HCT116 (cell line): ENCODE measurements around the gene OPHN1. TPM values are rescaled to one million over a fixed set of nuclear protein-coding genes. Genes with fewer than 3 reads are reported as not detected.

Source experiments
- ATAC-seq: fragments of 200-7000 bp; cut with Tn5 transposase; 2 replicates; pipeline ENCODE4 v1.9.1; 2020; ENCODE audit warnings: mild to moderate bottlenecking, moderate library complexity
- BruUV-seq: library from RNA; stranded (reverse); fragments of 400-500 nt; replicated peaks from 2 replicates; lab custom pipeline; 2021; lab: Mats Ljungman, UMichigan
- CTCF ChIA-PET: fragments of 300-600 bp; sonication (Branson Sonifier 250); formaldehyde crosslinking; loops from one replicate; lab custom pipeline; 2021; ENCODE audit warnings: antibody characterized with exemption; lab: Charles Lee
- POLR2A ChIA-PET: fragments of 300-600, 350-600 bp; sonication (Branson Sonifier 250); formaldehyde crosslinking; loops from one replicate; lab custom pipeline; 2021; ENCODE audit warnings: antibody characterized with exemption; lab: Charles Lee
- RAD21 ChIA-PET, 2 experiments: fragments of 300-600 bp; sonication (Branson Sonifier 250); formaldehyde crosslinking; loops; one replicate each; lab custom pipeline; 2023; ENCODE audit warnings: low total read pairs in 2 of 2; ENCODE audit not compliant: uncharacterized antibody in 2 of 2, unreplicated experiment in 2 of 2, low non-redundant PET in 1 of 2; lab: Charles Lee
- DNase-seq: peaks from one replicate; pipeline ENCODE4 v3.0.0-alpha.2; 2010; ENCODE audit warnings: low read depth, low spot score
- H2AFZ ChIP-seq: fragments of 200-600 bp; shearing (Covaris generic), sonication (generic); 2 replicates; pipeline ENCODE4 v1.6.1; 2017; ENCODE audit warnings: low read depth, mixed run types, mixed read lengths, antibody characterized with exemption, low read length; ENCODE audit not compliant: poor library complexity, severe bottlenecking
- H3K27ac ChIP-seq: 2 replicates; pipeline ENCODE4 v1.5.1; 2012; ENCODE audit warnings: low read depth, low read length
- H3K27me3 ChIP-seq: fragments of 200-600 bp; sonication (generic); 2 replicates; pipeline ENCODE4 v1.6.1; 2016; ENCODE audit warnings: mixed run types, low read length, mixed read lengths; ENCODE audit not compliant: insufficient read depth
- H3K36me3 ChIP-seq, 2 experiments: fragments of 200-500 bp in 1 of 2; fragments of 200-600 bp in 1 of 2; sonication (Bioruptor generic) in 1 of 2; sonication (generic) in 1 of 2; 2 replicates each; pipeline versions ENCODE4 v1.5.1 to v1.6.1; 2014 to 2016; ENCODE audit warnings: low read length in 2 of 2, inconsistent platforms in 1 of 2, mixed read lengths in 1 of 2, mixed run types in 1 of 2; ENCODE audit not compliant: insufficient read depth in 2 of 2, control insufficient read depth in 1 of 2
- H3K4me1 ChIP-seq, 2 experiments: fragments of 200-600 bp in 1 of 2; sonication (generic) in 1 of 2; 2 replicates each; pipeline versions ENCODE4 v1.5.1 to v1.6.1; 2012 to 2017; ENCODE audit warnings: low read length in 2 of 2, inconsistent platforms in 1 of 2, mild to moderate bottlenecking in 1 of 2, mixed read lengths in 1 of 2, mixed run types in 1 of 2, moderate library complexity in 1 of 2; ENCODE audit not compliant: insufficient read depth in 2 of 2, control insufficient read depth in 1 of 2
- H3K4me2 ChIP-seq: fragments of 200-600 bp; sonication (generic); 2 replicates; pipeline ENCODE4 v1.6.1; 2017; ENCODE audit warnings: mixed run types, low read length, mixed read lengths
- H3K4me3 ChIP-seq, 2 experiments: fragments of 200-600 bp in 1 of 2; sonication (generic) in 1 of 2; replicated peaks in 1 of 2; 2 replicates each; pipeline ENCODE4 v1.5.1; 2011 to 2016; ENCODE audit warnings: low read length in 2 of 2, control low read depth in 1 of 2, low read depth in 1 of 2, mild to moderate bottlenecking in 1 of 2, mixed read lengths in 1 of 2, mixed run types in 1 of 2
- H3K79me2 ChIP-seq: fragments of 200-600 bp; sonication (generic); 2 replicates; pipeline ENCODE4 v1.6.1; 2017; ENCODE audit warnings: mild to moderate bottlenecking, mixed run types, low read length, moderate library complexity, mixed read lengths; ENCODE audit not compliant: insufficient read depth
- H3K9ac ChIP-seq: fragments of 200-600 bp; sonication (generic); 2 replicates; pipeline ENCODE4 v1.6.1; 2016; ENCODE audit warnings: low read length, mixed read lengths
- H3K9me2 ChIP-seq: fragments of 200-600 bp; sonication (generic), shearing (Covaris generic); 2 replicates; pipeline ENCODE4 v1.6.1; 2017; ENCODE audit warnings: mixed run types, mild to moderate bottlenecking, moderate library complexity; ENCODE audit not compliant: insufficient read depth
- H3K9me3 ChIP-seq, 2 experiments: fragments of 200-500 bp in 1 of 2; fragments of 200-600 bp in 1 of 2; sonication (Bioruptor generic) in 1 of 2; sonication (generic) in 1 of 2; 2 replicates each; pipeline ENCODE4 v1.6.1; 2014 to 2017; ENCODE audit warnings: low read length in 2 of 2, mixed read lengths in 2 of 2, inconsistent platforms in 1 of 2, low read depth in 1 of 2, mild to moderate bottlenecking in 1 of 2, mixed run types in 1 of 2, moderate library complexity in 1 of 2; ENCODE audit not compliant: control insufficient read depth in 1 of 2, insufficient read depth in 1 of 2
- H4K20me1 ChIP-seq: fragments of 200-600 bp; sonication (generic), shearing (Covaris generic); 2 replicates; pipeline ENCODE4 v1.6.1; 2017; ENCODE audit warnings: mixed run types, mild to moderate bottlenecking, moderate library complexity; ENCODE audit not compliant: insufficient read depth
- EZH2phosphoT487 ChIP-seq: fragments of 200-600 bp; IDR thresholded peaks from 2 replicates; pipeline ENCODE4 v1.6.1; 2018; ENCODE audit warnings: antibody characterized with exemption, borderline replicate concordance
- FOSL1 ChIP-seq: IDR thresholded peaks from 2 replicates; pipeline ENCODE4 v1.6.1; 2012; ENCODE audit warnings: low read depth
- POLR2A ChIP-seq: IDR thresholded peaks from 2 replicates; pipeline ENCODE4 v1.7.0; 2011; ENCODE audit warnings: borderline replicate concordance; ENCODE audit not compliant: insufficient read depth, insufficient read length; ENCODE audit errors: extremely low read depth
- ZFX ChIP-seq: fragments of 450-650 bp; IDR thresholded peaks from 2 replicates; pipeline ENCODE4 v1.6.1; 2017
- intact Hi-C: fragments of 100-400 bp; cut with micrococcal nuclease; formaldehyde crosslinking; loops from 2 replicates; pipeline ENCODE4 v1.10.0; 2022
- total RNA-seq: library from RNA; stranded (reverse); gene quantifications from one replicate; pipeline ENCODE4 v1.2.1, GENCODE V29; 2021; ENCODE audit not compliant: unreplicated experiment
- TF ChIP-seq, protein P1 (sequence below): IDR thresholded peaks from 2 replicates; pipeline ENCODE4 v1.6.1; 2012; ENCODE audit warnings: low read depth

OPHN1 gene
- total RNA-seq, 1 experiment from 2014 or later: 2.9 TPM

DNA sequence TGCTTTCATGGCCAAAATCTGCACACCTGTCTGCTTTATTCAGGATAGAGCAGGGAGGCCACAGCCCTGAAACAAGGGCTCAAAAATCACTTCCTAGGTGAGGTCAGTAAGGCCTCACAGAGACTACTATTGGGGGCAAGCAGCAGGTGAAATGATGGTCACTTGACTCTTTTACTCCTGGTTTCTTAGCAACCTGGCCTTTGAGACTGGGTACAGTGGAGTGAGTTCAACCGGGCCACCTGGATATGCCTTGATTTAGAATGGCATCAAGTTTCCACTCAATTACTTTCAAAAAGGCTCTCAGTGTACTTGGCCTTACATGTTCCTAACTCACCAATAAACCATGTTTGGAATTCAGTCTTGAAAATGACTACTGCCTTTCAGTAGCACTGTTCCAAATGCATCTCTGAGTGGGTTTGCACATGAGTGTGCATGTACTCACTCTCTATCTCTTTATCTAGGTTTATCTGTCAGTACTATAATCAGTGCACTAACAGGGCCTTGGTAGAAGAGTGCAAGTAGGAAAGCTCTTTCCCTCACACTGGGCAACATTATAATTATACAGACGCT is 388.2 kb downstream of the OPHN1 start:
- RAD21 ChIA-PET: no interaction called here
- ATAC-seq (no peak), DNase-seq (no peak)
- Histone ChIP-seq H3K27ac (no peak overlapping the region), H3K9me2 (no peaks in the 10 kb centered on the region), H3K9ac (no peak overlapping the region), H3K9me3 (no peaks in the 10 kb centered on the region), H3K27me3 (no peaks in the 10 kb centered on the region), H3K4me2 (no peak overlapping the region), H3K4me1 (no peaks in the 10 kb centered on the region), H3K4me3 (no peak overlapping the region), H4K20me1 (no peaks in the 10 kb centered on the region), H3K36me3 (no peaks in the 10 kb centered on the region), H3K79me2 (no peaks in the 10 kb centered on the region), H2AFZ (no peak overlapping the region)
- BruUV-seq: no TSS peak
- TF ChIP-seq POLR2A: no peak
- no peak for TF ChIP-seq FOSL1
- TF ChIP-seq EZH2phosphoT487: no peak
- no peak for TF ChIP-seq ZFX
- CTCF ChIA-PET: no interaction called here
- intact Hi-C loops: no loop called here
- POLR2A ChIA-PET: no interaction called here

DNA sequence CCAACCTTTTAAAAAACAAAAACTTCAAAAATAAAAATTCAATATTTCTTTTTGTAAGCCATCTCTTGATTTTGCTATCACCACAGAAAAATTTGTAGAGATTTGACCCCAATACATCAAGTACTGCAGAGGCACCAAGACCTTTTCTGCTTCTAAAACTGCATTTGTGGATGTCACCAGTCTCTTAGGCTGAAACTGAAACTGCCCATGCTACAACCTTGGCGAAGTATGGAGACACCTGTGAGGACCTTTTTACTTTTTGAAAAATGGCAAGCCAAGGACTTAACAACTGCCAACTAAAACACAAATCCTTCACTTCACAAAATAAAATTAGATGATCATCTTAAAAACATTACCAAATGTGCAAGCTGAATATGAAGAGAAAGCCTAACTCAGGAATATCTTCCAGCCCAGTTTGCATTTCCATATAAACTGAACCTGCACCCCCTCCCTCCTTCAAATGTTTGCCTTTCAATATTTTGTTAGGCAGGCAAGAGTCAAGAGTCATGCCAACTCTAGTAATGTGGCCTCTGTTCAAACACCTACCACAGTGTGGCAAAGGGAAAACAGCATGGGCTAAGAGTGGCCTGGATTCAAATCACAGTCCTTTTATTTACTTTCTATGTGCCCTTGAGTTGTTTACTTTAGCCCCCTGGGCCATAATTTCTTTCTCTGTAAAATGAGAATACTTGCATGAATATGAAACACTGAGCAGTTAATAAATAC is 389.4 kb downstream of the OPHN1 start:
- Histone ChIP-seq H3K4me2 (no peak overlapping the region), H3K36me3 (no peaks in the 10 kb centered on the region), H2AFZ (no peak overlapping the region), H4K20me1 (no peaks in the 10 kb centered on the region), H3K9ac (no peak overlapping the region), H3K9me2 (no peaks in the 10 kb centered on the region), H3K27ac (no peak overlapping the region), H3K4me3 (no peak overlapping the region), H3K4me1 (no peaks in the 10 kb centered on the region), H3K79me2 (no peaks in the 10 kb centered on the region), H3K9me3 (no peaks in the 10 kb centered on the region), H3K27me3 (no peaks in the 10 kb centered on the region)
- POLR2A ChIA-PET: no interaction called here
- RAD21 ChIA-PET: no interaction called here
- CTCF ChIA-PET: no interaction called here
- DNase-seq (no peak), ATAC-seq (no peak)
- TF ChIP-seq, protein P1, sequence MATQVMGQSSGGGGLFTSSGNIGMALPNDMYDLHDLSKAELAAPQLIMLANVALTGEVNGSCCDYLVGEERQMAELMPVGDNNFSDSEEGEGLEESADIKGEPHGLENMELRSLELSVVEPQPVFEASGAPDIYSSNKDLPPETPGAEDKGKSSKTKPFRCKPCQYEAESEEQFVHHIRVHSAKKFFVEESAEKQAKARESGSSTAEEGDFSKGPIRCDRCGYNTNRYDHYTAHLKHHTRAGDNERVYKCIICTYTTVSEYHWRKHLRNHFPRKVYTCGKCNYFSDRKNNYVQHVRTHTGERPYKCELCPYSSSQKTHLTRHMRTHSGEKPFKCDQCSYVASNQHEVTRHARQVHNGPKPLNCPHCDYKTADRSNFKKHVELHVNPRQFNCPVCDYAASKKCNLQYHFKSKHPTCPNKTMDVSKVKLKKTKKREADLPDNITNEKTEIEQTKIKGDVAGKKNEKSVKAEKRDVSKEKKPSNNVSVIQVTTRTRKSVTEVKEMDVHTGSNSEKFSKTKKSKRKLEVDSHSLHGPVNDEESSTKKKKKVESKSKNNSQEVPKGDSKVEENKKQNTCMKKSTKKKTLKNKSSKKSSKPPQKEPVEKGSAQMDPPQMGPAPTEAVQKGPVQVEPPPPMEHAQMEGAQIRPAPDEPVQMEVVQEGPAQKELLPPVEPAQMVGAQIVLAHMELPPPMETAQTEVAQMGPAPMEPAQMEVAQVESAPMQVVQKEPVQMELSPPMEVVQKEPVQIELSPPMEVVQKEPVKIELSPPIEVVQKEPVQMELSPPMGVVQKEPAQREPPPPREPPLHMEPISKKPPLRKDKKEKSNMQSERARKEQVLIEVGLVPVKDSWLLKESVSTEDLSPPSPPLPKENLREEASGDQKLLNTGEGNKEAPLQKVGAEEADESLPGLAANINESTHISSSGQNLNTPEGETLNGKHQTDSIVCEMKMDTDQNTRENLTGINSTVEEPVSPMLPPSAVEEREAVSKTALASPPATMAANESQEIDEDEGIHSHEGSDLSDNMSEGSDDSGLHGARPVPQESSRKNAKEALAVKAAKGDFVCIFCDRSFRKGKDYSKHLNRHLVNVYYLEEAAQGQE: no peak
- no TSS peak for BruUV-seq
- intact Hi-C loops: no loop called here
